HG03135 (cell line): ENCODE data around the gene BCOR.
A peak's percentile ranks its signal among the peaks of the same experiment; 100 is the strongest.

Source experiments
- ATAC-seq: cut with Tn5 transposase; IDR thresholded peaks from one replicate; pipeline ENCODE4 v1.9.1; 2021; ENCODE audit warnings: mild to moderate bottlenecking, moderate library complexity; ENCODE audit not compliant: unreplicated experiment

Gene BCOR

GRCh38 chrX:40099055-40099958, 1.5 kb upstream of the BCOR start:
- ATAC-seq: peak; percentile 37

DNA sequence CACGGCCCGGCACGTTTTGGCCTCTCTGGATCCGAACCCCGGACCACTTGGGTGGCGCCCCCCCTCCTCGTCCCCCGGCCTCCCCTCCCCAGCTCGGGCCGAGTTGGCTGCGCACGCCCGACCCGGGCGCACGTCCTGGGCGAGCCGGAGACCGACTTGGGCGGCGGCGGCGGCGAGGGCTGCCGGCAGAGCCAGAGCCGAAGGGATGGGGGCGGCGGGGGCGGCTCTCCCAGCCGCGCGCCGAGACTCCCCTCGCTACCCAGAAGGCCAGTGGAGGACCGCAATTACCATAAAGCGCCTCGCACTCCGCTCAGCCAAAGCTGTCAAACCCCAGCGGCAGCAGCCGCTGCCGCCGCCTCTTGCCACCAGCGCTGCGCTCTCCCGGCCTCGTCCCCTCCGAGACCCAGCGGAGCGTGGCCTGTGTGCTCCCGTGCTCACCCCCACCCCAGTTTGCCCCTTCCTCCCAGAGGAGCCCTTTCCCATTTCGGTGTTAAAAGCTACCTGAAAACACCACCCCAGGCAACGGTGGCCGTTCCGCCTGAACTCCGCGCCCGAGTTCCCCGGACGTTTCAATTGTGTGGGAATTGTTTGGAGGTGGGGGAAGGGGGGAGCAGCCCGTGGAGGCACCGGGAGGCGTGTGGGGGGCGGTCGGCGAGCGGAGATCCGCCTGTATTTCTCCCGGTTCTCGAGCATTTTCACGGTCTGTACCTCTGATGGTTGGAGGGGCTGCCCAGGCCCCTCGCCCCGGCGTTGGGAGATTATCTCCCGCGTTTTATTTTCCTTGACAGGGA, 701 bp upstream of the BCOR start:
- no peak for ATAC-seq

- no peak for ATAC-seq
Observed at GRCh38 chrX:40097141-40097503, 636 bp downstream of the BCOR start.

- ATAC-seq: no peak
Observed at GRCh38 chrX:40096395-40097091, 1.2 kb downstream of the BCOR start.

GRCh38 chrX:40095583-40096394, 2.0 kb downstream of the BCOR start:
- no peak for ATAC-seq

DNA sequence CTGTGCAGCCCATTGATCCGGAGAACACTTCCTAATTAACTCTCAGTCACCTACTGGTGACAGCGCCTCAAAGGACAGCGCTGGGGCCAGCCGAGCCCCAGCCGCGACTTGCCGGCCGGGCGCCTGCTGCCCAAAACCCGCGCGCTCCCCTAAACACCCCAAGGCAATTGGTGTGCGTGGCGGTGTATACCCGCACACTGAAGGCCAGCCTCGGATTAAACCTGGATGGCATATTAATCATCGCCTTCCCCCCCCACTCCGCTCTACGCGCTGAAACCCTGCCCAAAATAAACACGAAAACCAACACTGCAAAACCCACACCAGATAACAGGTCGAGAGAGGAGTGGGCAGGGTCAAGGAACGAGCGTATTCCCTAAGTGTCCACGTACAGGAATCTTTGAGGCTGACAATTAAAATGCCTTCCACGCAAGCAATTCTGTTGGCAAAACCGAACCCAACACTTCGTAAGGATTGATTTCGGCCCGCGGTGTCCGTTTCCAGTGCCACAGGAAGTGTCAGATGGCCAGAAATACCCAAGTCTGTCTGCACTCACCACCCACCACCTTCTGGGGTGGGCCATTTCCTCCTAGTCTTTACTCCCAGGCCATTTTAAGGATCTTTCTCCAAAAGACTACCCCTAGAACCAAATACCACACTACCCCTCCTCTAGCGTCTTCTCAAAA, 2.7 kb downstream of the BCOR start:
- no peak for ATAC-seq

DNA sequence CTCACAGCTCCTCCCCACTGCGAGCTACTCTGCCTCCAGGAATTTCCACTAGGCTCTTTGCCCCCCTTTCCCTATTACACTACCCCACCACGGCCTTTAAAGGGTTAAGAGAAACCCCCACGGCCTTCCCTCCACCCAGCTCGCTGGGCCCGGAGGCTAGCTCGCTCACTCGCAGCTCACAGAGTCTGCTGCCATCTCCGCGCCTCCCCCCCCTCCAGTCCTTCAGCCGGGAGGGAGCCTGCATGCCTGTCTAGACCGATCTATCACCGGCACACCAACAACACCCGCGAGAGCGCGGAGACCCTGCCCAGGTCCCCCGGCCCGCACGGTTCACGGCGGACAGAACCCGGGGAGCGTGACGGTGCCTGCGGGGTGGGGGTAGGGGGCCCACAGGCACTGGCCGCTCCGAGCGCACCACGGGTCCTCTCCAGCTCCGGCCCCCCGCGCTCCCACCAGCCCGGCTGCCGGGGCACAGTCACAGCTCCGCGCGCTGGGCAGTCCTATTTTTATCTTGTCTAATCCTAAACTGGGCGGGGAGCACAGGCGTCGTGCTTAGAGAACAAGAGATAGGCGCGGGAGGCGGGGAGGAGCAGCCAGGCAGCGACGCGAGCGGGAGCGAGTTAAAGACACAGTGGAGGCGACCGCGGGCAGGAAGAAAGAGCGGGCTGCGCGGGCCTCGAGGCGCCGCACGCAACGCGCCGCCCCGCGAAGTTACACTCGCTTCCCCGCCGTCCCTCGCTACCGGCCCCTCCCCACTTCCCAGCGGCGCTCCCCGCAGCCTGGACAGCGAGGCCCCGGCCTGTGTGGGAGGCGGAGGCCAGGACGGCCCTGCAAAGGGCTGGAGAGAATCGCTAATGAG, 3.5 kb downstream of the BCOR start:
- ATAC-seq: no peak

DNA sequence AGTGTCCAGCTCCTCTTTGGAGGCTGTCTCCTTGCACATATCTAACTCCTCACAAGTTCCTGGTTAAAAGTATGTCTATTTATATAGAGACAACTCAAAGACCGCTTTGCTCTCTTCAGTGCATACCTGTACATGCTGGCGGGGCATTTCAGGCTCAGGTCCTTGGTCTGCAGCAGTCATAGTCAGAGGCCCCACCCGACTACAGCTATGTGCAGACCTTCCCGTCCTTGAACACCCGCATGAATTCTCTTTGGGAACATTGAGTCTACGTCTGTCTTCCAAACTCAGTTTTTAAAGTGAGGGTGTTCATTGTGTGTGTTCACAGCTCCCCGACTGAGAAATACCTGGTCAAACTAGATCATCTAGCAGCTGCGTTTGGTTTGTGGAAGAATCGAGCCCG, 4.2 kb downstream of the BCOR start:
- ATAC-seq: no peak

DNA sequence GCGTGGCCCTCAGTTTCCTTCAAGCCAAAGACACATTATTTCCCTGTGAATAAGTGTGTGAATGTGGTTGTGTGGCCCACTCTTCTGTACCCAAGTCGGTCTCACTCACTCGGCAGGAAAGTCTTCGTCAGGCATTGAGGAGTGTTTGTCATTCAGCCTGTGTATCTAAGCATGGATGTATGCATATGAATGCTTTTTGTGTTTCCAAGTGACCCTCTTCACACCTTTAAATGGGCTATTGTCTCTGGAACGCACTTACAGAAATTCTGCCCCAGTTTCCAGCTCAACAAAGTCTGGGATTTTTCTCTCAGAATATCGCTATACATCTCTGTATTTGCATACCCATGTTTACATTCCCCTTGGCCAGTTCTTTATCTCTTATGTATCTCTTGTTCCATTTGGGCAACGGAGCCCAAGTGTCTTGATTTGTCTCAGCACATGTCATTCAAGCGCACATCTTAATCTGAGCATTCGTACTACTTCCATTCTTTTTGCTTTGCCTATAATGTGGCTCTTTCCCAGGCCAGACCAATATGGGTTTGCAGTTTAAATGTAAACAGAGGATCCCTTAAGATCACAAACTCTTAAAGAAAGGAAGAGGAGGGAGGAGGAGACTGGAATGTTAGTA, 4.8 kb downstream of the BCOR start:
- no peak for ATAC-seq

DNA sequence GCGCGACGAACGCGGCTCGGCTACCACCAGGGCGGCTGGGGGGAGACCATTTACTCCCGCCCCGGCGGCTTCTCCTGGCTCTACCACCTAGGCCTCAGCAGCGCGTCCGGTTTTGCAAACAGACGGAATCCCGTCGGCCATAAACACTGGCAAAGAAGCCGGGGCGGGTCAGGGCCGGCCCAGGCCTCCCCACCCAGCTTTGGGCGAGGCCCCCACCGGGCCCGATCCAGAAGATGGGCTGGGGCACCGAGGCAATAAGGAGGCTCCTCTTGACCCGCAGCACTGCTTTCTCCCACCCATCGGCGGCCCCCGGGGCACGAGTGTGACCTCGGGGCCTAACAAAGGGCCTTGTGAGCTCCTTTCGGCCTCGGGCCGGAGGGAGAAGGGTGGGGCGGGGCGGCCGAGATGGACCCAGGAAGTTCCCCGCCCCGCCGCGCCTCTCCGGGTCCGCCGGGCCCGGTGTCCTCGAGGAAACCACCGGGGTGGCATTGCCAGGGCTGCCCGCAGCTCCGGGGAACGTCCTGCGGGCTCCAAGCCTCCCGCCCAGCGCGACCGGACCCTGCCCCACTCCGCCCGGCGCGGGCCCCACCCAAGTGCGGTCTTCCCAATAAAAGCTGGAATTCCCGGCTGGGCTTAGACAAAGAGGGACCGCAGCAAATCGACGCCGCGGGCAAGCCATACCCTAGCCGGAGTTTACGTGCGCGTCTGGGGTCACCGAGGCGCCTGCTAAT, 5.9 kb downstream of the BCOR start:
- ATAC-seq: no peak

GRCh38 chrX:40090961-40091360, 6.8 kb downstream of the BCOR start:
- ATAC-seq: no peak

DNA sequence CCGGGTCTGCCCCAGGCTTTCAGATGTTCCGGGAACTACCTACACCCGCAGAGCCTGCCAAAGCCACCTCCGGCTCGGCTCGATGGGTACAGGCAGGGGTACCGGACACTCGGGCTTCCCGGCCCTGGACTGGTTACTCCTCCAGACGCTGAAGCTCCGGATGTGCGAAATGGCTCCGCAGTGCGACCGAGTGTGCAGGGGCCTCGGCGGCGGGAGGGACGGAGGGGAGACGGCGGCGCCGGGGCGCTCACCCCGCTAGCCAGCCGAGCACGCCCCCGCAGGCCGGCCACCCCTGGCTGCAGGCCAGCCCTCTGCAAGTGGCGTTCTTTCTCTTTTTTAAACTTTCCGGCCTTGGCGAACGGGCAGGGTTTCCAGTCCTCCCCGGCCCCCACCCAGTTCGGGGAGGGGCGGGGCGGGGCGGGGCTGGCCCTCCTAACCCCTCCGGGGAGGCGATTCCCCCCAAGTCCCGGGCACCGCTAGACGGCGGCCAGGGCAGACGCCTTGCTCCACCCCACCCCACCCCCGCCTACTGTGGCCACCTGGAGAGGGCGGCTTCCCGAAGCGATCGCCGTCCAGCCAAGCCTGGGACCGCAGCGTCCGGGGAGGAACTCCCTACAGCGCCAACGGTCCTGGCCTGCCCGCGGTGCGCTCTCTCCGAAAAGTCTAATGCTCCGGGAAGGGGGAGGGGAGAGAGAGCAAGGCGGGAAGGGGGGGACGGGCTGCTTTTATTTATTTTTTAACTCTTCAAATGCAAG, 7.5 kb downstream of the BCOR start:
- ATAC-seq: no peak

GRCh38 chrX:40088803-40089540, 8.8 kb downstream of the BCOR start:
- ATAC-seq: no peak

- ATAC-seq: no peak
Observed at GRCh38 chrX:40088299-40088625, 9.5 kb downstream of the BCOR start.

- no peak for ATAC-seq
Observed at GRCh38 chrX:40087425-40088298, 10.1 kb downstream of the BCOR start.
